ENCODE measurements around the gene PTPRC.

PTPRC gene

GRCh38 chr1:198629610-198630009 lies 9.2 kb upstream of the PTPRC start:
- no peak overlapping the region for H3K4me3 Mint-ChIP-seq
- CTCF ChIA-PET, result no interaction called here

GRCh38 chr1:198630863-198631262 lies 8.0 kb upstream of the PTPRC start:
- Mint-ChIP-seq H3K27me3 (no peaks in the 10 kb centered on the region), H3K9me3 (peaks cover 10% of the 10 kb centered on the region), H3K36me3 (peaks cover 38% of the 10 kb centered on the region), H3K27ac (no peak overlapping the region), H3K4me3 (no peak overlapping the region), H3K4me1 (peaks cover 90% of the 10 kb centered on the region)
- CTCF ChIA-PET, result no interaction called here
- no peak for DNase-seq

More at GRCh38 chr1:198629610-198630009, 9.2 kb upstream of the PTPRC start:
- no peak overlapping the region for H3K27ac Mint-ChIP-seq
- no peak for DNase-seq
- peaks cover 10% of the 10 kb centered on the region for H3K9me3 Mint-ChIP-seq
- peaks cover 93% of the 10 kb centered on the region for H3K4me1 Mint-ChIP-seq
- H3K27me3 Mint-ChIP-seq, result no peaks in the 10 kb centered on the region
- peaks cover 42% of the 10 kb centered on the region for H3K36me3 Mint-ChIP-seq

- Mint-ChIP-seq H3K9me3 (peaks cover 10% of the 10 kb centered on the region), H3K27ac (peak overlapping the region; percentile 25), H3K4me3 (no peak overlapping the region), H3K4me1 (peaks cover 90% of the 10 kb centered on the region), H3K27me3 (no peaks in the 10 kb centered on the region), H3K36me3 (peaks cover 34% of the 10 kb centered on the region)
- DNase-seq, result no peak
- CTCF ChIA-PET, result no interaction called here
These were observed 7.5 kb upstream of the PTPRC start for GRCh38 chr1:198631292-198631691.

DNA sequence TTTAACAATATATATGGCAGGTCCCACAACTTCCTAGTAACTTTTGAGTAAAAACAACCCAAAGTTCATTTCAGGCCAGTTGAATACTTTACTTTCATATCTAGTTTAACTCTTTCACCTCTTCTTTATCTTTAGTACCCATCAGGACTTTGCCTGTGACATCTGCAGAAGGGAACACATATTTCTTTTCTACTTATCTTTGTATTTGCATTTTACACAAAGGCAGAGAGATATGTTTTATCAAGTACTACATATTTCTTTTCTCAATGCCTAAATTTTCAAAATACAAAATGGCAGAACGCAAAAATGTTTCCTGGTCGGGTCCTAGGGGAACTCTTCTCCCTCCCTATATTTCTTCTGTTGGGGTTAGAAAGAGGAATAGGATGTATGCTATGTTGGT lies 6.8 kb upstream of the PTPRC start:
- Mint-ChIP-seq H3K27ac (no peak overlapping the region), H3K4me3 (no peak overlapping the region), H3K36me3 (peaks cover 27% of the 10 kb centered on the region), H3K4me1 (peaks cover 90% of the 10 kb centered on the region), H3K9me3 (peaks cover 7% of the 10 kb centered on the region), H3K27me3 (no peaks in the 10 kb centered on the region)
- CTCF ChIA-PET, result no interaction called here
- DNase-seq, result no peak

DNA sequence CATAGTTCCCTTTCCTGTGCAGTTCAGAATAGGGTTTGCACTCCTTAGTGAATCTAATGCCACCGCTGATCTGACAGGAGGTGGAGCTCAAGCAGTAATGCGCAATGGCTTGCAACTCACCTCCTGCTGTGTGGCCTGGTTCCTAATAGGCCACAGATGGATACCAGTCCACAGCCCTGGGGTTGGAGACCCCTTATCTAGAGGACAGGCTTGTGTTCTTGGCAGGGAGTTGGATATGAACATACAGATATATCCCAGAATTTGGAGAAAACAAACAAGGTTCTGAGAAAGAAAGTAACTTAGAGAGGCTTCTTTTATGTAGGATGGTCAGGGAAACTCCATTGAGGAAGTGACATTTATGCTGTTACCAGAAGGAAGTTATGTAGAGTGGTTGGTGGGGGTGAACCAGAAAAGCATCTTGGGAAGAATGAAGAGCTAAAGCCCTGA lies 5.1 kb upstream of the PTPRC start:
- H3K4me1 Mint-ChIP-seq, result peaks cover 85% of the 10 kb centered on the region
- no peak overlapping the region for H3K4me3 Mint-ChIP-seq
- DNase-seq, result no peak
- peaks cover 23% of the 10 kb centered on the region for H3K36me3 Mint-ChIP-seq
- CTCF ChIA-PET, result interaction anchor here (1.2 to 8.2 kb wide), 2 partner anchors 11 to 53 kb away, joined by 3 to 80 read pairs; no protein-coding TSS in a partner anchor
- peaks cover 7% of the 10 kb centered on the region for H3K9me3 Mint-ChIP-seq
- peak overlapping the region; percentile 72 for H3K27ac Mint-ChIP-seq
- H3K27me3 Mint-ChIP-seq, result no peaks in the 10 kb centered on the region

GRCh38 chr1:198635964-198636363 lies 2.9 kb upstream of the PTPRC start:
- Mint-ChIP-seq H3K27ac (peak overlapping the region; percentile 65), H3K9me3 (peaks cover 7% of the 10 kb centered on the region), H3K36me3 (peaks cover 26% of the 10 kb centered on the region), H3K4me3 (no peak overlapping the region), H3K27me3 (no peaks in the 10 kb centered on the region), H3K4me1 (peaks cover 68% of the 10 kb centered on the region)
- no peak for DNase-seq
- CTCF ChIA-PET, result interaction anchor here (1.2 to 8.2 kb wide), 3 partner anchors 13 to 113 kb away, joined by 3 to 80 read pairs (median 5); no protein-coding TSS in a partner anchor

DNA sequence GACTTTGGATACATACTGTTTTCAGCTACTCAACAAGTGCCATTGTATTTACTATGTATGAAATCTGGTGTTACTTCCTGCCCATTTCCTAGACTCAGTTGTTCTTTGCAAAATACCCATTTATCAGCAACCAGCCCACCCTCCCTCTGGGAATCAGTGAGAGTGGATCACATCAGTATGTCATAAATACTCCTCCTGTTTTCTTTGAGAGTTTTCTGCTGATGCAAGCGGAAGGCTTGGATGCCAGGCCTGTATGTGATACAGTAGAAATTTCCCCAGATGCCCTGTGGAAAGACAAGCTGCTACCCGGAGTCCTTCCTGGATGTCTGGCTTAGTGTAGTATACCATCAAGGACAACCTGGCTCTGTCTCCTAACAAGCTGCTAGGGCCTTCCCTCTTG lies 2.4 kb upstream of the PTPRC start:
- Mint-ChIP-seq H3K27me3 (no peaks in the 10 kb centered on the region), H3K4me1 (peaks cover 64% of the 10 kb centered on the region), H3K4me3 (peak overlapping the region; percentile 30), H3K36me3 (peaks cover 27% of the 10 kb centered on the region), H3K9me3 (peaks cover 7% of the 10 kb centered on the region), H3K27ac (peak overlapping the region; percentile 90)
- CTCF ChIA-PET, result interaction anchor here (1.2 to 8.2 kb wide), 3 partner anchors 14 to 113 kb away, joined by 3 to 80 read pairs (median 5); no protein-coding TSS in a partner anchor
- no peak for DNase-seq

GRCh38 chr1:198637157-198637556 lies 1.7 kb upstream of the PTPRC start:
- H3K36me3 Mint-ChIP-seq, result peaks cover 33% of the 10 kb centered on the region

DNA sequence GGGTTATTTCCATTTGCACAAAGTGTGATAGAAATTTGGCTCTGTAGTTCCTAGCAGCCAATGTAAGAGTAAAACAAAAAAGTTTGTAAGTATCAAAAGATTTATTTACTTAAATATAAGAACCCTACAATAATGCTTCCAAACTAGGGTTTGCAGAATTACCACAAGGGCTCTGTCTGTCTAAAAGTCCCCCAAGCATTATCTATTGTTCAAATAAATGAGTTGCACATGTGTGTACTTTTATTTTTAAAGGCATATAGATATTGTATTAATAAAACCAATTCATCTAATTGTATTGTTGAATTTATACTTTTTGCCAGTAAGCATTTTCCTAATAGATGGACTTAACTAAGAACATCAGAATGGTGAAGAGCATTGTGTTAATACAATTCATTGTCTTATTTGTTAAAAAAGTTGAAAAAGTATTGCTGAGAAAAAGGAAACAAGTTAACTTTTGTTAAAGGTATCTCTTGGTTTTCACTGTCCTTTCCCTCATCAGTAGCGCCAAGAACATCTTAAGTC lies 863 bp upstream of the PTPRC start:
- Mint-ChIP-seq H3K4me1 (peaks cover 53% of the 10 kb centered on the region), H3K36me3 (peaks cover 40% of the 10 kb centered on the region), H3K27me3 (no peaks in the 10 kb centered on the region), H3K4me3 (peak overlapping the region; percentile 92), H3K9me3 (peaks cover 7% of the 10 kb centered on the region), H3K27ac (peak overlapping the region; percentile 97)
- CTCF ChIA-PET, result interaction anchor here (1.0 to 8.2 kb wide), 5 partner anchors 9 to 48 kb away, joined by 3 to 80 read pairs (median 4); no protein-coding TSS in a partner anchor
- DNase-seq, result no peak

More at GRCh38 chr1:198637157-198637556, 1.7 kb upstream of the PTPRC start:
- CTCF ChIA-PET, result interaction anchor here (0.6 to 8.2 kb wide), 7 partner anchors 10 to 114 kb away, joined by 3 to 80 read pairs (median 3); no protein-coding TSS in a partner anchor
- DNase-seq, result no peak
- H3K4me1 Mint-ChIP-seq, result peaks cover 56% of the 10 kb centered on the region
- H3K27me3 Mint-ChIP-seq, result no peaks in the 10 kb centered on the region
- peak overlapping the region; percentile 90 for H3K27ac Mint-ChIP-seq
- H3K9me3 Mint-ChIP-seq, result peaks cover 7% of the 10 kb centered on the region
- peak overlapping the region; percentile 51 for H3K4me3 Mint-ChIP-seq

GRCh38 chr1:198638441-198638840 lies 399 bp upstream of the PTPRC start:
- H3K4me3 Mint-ChIP-seq, result peak overlapping the region; percentile 92
- H3K27me3 Mint-ChIP-seq, result no peaks in the 10 kb centered on the region
- H3K36me3 Mint-ChIP-seq, result peaks cover 40% of the 10 kb centered on the region
- no peak for DNase-seq
- H3K27ac Mint-ChIP-seq, result peak overlapping the region; percentile 97
- peaks cover 4% of the 10 kb centered on the region for H3K9me3 Mint-ChIP-seq
- CTCF ChIA-PET, result interaction anchor here (1.0 to 8.2 kb wide), 3 partner anchors 8 to 48 kb away, joined by 3 to 80 read pairs (median 4); no protein-coding TSS in a partner anchor
- H3K4me1 Mint-ChIP-seq, result peaks cover 51% of the 10 kb centered on the region

DNA sequence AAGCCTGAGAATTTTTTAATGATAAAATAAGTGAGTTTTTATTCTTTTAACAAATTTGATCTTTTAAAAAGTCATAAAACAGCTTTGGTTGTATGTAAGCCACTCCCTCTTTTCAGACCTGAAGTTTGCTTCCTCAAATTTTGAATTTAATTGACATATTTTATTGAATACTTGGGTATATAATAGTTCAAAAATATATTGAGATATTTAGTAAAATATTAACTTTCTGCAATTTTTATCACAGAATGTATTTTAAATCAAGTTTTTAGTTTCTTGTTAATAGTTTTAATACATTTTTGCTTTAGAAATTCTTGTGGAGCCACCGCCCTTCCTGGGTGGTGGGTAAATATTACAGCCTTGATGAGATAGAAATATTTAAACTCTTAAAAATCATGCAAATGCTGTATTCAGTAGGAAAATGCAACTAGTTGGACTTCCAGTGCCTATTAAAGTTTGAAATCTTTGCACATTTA lies 867 bp downstream of the PTPRC start:
- Mint-ChIP-seq H3K9me3 (no peaks in the 10 kb centered on the region), H3K27ac (peak overlapping the region; percentile 97), H3K4me3 (peak overlapping the region; percentile 92), H3K36me3 (peaks cover 41% of the 10 kb centered on the region), H3K27me3 (no peaks in the 10 kb centered on the region), H3K4me1 (peaks cover 46% of the 10 kb centered on the region)
- CTCF ChIA-PET, result interaction anchor here (0.8 to 8.2 kb wide), 2 partner anchors 17 to 297 kb away, joined by 3 to 80 read pairs; no protein-coding TSS in a partner anchor
- DNase-seq, result no peak

GRCh38 chr1:198640174-198640573 lies 1.3 kb downstream of the PTPRC start:
- no peaks in the 10 kb centered on the region for H3K27me3 Mint-ChIP-seq
- H3K4me1 Mint-ChIP-seq, result peaks cover 48% of the 10 kb centered on the region
- H3K9me3 Mint-ChIP-seq, result no peaks in the 10 kb centered on the region
- H3K36me3 Mint-ChIP-seq, result peaks cover 44% of the 10 kb centered on the region
- peak overlapping the region; percentile 97 for H3K27ac Mint-ChIP-seq
- DNase-seq, result no peak
- CTCF ChIA-PET, result interaction anchor here (0.7 to 8.2 kb wide), 3 partner anchors 18 to 296 kb away, joined by 3 to 80 read pairs (median 5); no protein-coding TSS in a partner anchor
- peak overlapping the region; percentile 92 for H3K4me3 Mint-ChIP-seq

DNA sequence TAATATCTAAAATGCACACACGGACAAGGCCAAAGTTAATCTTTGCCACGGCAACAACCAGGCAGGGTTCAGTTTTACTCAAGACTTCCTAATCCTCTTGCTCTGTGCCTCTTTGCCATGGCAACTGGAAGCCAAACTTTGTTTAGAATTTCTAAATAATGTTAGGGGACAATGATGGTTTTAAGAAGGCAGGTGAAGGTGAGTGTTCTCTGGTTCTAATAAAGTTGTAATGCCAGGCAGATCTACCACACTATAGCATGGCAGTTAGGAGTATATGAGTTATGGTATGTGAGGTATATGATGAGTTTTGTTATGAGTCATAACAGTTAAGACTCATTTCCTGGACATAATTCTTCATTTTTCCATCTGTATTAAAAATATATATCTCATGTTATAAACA lies 2.7 kb downstream of the PTPRC start:
- Mint-ChIP-seq H3K4me3 (peak overlapping the region; percentile 92), H3K27ac (peak overlapping the region; percentile 97), H3K36me3 (peaks cover 49% of the 10 kb centered on the region), H3K27me3 (no peaks in the 10 kb centered on the region), H3K4me1 (peaks cover 41% of the 10 kb centered on the region), H3K9me3 (no peaks in the 10 kb centered on the region)
- peak; percentile 49 for DNase-seq
- CTCF ChIA-PET, result interaction anchor here (0.5 to 1.5 kb wide), 2 partner anchors 21 to 43 kb away, joined by 3 to 5 read pairs; no protein-coding TSS in a partner anchor

- CTCF ChIA-PET, result interaction anchor here (0.5 to 1.5 kb wide), 3 partner anchors 21 to 51 kb away, joined by 3 to 5 read pairs (median 3); no protein-coding TSS in a partner anchor
- H3K4me1 Mint-ChIP-seq, result peaks cover 41% of the 10 kb centered on the region
- H3K4me3 Mint-ChIP-seq, result peak overlapping the region; percentile 92
- peaks cover 55% of the 10 kb centered on the region for H3K36me3 Mint-ChIP-seq
- H3K9me3 Mint-ChIP-seq, result no peaks in the 10 kb centered on the region
- no peak for DNase-seq
- H3K27ac Mint-ChIP-seq, result peak overlapping the region; percentile 97
- H3K27me3 Mint-ChIP-seq, result no peaks in the 10 kb centered on the region
These were observed 3.3 kb downstream of the PTPRC start for GRCh38 chr1:198641966-198642668.
